IMR-90 (cell line): ENCODE results near the gene CASK. TPM values are rescaled to one million over a fixed set of nuclear protein-coding genes. Genes with fewer than 3 reads are reported as not detected.

ENCODE experiments used
- ATAC-seq: fragments of 200-7000 bp; cut with Tn5 transposase; 2 replicates; pipeline ENCODE4 v1.9.1; 2020; ENCODE audit warnings: low read depth, mild to moderate bottlenecking, moderate library complexity
- BruUV-seq: library from RNA; stranded (reverse); fragments of 400-500 nt; replicated peaks from 2 replicates; lab custom pipeline; 2021; lab: Mats Ljungman, UMichigan
- CTCF ChIA-PET: fragments of 300-600 bp; formaldehyde crosslinking; extraction: SDS; loops from one replicate; lab custom pipeline; 2021; ENCODE audit warnings: antibody characterized with exemption; lab: Yijun Ruan, JAX
- POLR2A ChIA-PET: fragments of 300-600 bp; sonication (Branson Sonifier 250); formaldehyde crosslinking; loops from one replicate; lab custom pipeline; 2022; ENCODE audit warnings: antibody characterized with exemption; ENCODE audit not compliant: unreplicated experiment; lab: Charles Lee
- DNase-seq: peaks from one replicate; pipeline ENCODE4 v3.0.0; 2013
- H2AFZ ChIP-seq: replicated peaks from 2 replicates; pipeline ENCODE3; 2013; ENCODE audit warnings: low read length, mild to moderate bottlenecking; ENCODE audit not compliant: poor library complexity
- H2AK5ac ChIP-seq: 2 replicates; pipeline ENCODE4 v1.6.1; 2013; ENCODE audit warnings: low read depth, low read length, inconsistent platforms
- H2AK9ac ChIP-seq: replicated peaks from 2 replicates; pipeline ENCODE3; 2013; ENCODE audit warnings: mild to moderate bottlenecking, low read depth, low read length, moderate library complexity; ENCODE audit not compliant: poor library complexity
- H2BK120ac ChIP-seq: 2 replicates; pipeline ENCODE4 v1.6.1; 2013; ENCODE audit warnings: low read depth, low read length, inconsistent platforms
- H2BK15ac ChIP-seq: 3 replicates; pipeline ENCODE4 v1.6.1; 2013; ENCODE audit warnings: low read depth, low read length, inconsistent platforms
- H2BK20ac ChIP-seq: 2 replicates; pipeline ENCODE4 v1.6.1; 2013; ENCODE audit warnings: low read depth, mild to moderate bottlenecking, inconsistent platforms, low read length, moderate library complexity
- H2BK5ac ChIP-seq: 2 replicates; pipeline ENCODE4 v1.6.1; 2013; ENCODE audit warnings: mild to moderate bottlenecking, low read depth, low read length, inconsistent platforms; ENCODE audit not compliant: poor library complexity, severe bottlenecking
- H3K14ac ChIP-seq: replicated peaks from 2 replicates; pipeline ENCODE4 v1.6.1; 2013; ENCODE audit warnings: low read depth, low read length, inconsistent platforms
- H3K18ac ChIP-seq: 2 replicates; pipeline ENCODE4 v1.6.1; 2013; ENCODE audit warnings: low read depth, low read length, control low read depth
- H3K23ac ChIP-seq: 2 replicates; pipeline ENCODE4 v1.6.1; 2013; ENCODE audit warnings: low read depth, low read length, inconsistent platforms
- H3K27ac ChIP-seq: 2 replicates; pipeline ENCODE4 v1.5.1; 2013; ENCODE audit warnings: mild to moderate bottlenecking, control low read depth, low read length; ENCODE audit not compliant: insufficient read depth
- H3K27me3 ChIP-seq: 2 replicates; pipeline ENCODE4 v1.6.1; 2013; ENCODE audit warnings: low read length; ENCODE audit not compliant: control insufficient read depth, insufficient read depth
- H3K36me3 ChIP-seq: 2 replicates; pipeline ENCODE4 v1.6.1; 2013; ENCODE audit warnings: low read length, mixed read lengths; ENCODE audit not compliant: control insufficient read depth, insufficient read depth
- H3K4ac ChIP-seq: 2 replicates; pipeline ENCODE4 v1.6.1; 2013; ENCODE audit warnings: low read depth, low read length, inconsistent platforms
- H3K4me1 ChIP-seq: 2 replicates; pipeline ENCODE4 v1.6.1; 2013; ENCODE audit warnings: low read length, mixed read lengths; ENCODE audit not compliant: control insufficient read depth, insufficient read depth
- H3K4me2 ChIP-seq: 2 replicates; pipeline ENCODE4 v1.6.1; 2013; ENCODE audit warnings: low read depth, mild to moderate bottlenecking, control low read depth, low read length, moderate library complexity
- H3K4me3 ChIP-seq: 2 replicates; pipeline ENCODE4 v1.5.1; 2013; ENCODE audit warnings: low read depth, mild to moderate bottlenecking, control low read depth, low read length, moderate library complexity; ENCODE audit not compliant: insufficient read depth
- H3K56ac ChIP-seq: 2 replicates; pipeline ENCODE4 v1.6.1; 2013; ENCODE audit warnings: low read length, inconsistent platforms; ENCODE audit not compliant: insufficient read depth; ENCODE audit errors: extremely low read depth
- H3K79me1 ChIP-seq, 2 experiments: 2 replicates each; pipeline ENCODE4 v1.6.1; 2013; ENCODE audit warnings: low read length in 2 of 2, inconsistent platforms in 1 of 2, low read depth in 1 of 2
- H3K9ac ChIP-seq: 2 replicates; pipeline ENCODE4 v1.6.1; 2013; ENCODE audit warnings: low read depth, low read length, control low read depth
- H3K9me1 ChIP-seq: 2 replicates; pipeline ENCODE4 v1.6.1; 2013; ENCODE audit warnings: low read length, inconsistent platforms; ENCODE audit not compliant: insufficient read depth
- H3K9me3 ChIP-seq: 2 replicates; pipeline ENCODE4 v1.6.1; 2013; ENCODE audit warnings: low read length; ENCODE audit not compliant: control insufficient read depth, insufficient read depth
- H4K20me1 ChIP-seq: 2 replicates; pipeline ENCODE4 v1.6.1; 2013; ENCODE audit warnings: low read length, inconsistent platforms; ENCODE audit not compliant: insufficient read depth
- H4K5ac ChIP-seq: 2 replicates; pipeline ENCODE4 v1.6.1; 2013; ENCODE audit warnings: mild to moderate bottlenecking, low read depth, low read length, control low read depth
- H4K8ac ChIP-seq, 2 experiments: 2 replicates each; pipeline ENCODE4 v1.6.1; 2013; ENCODE audit warnings: low read depth in 2 of 2, low read length in 2 of 2, control low read depth in 1 of 2, inconsistent platforms in 1 of 2
- H4K91ac ChIP-seq: 2 replicates; pipeline ENCODE4 v1.6.1; 2013; ENCODE audit warnings: low read depth, low read length, inconsistent platforms; ENCODE audit not compliant: insufficient read depth
- BHLHE40 ChIP-seq: fragments of 150-350 bp; IDR thresholded peaks from 2 replicates; pipeline ENCODE4 v1.6.1; 2016; ENCODE audit warnings: mild to moderate bottlenecking, low read depth, low read length
- CHD1 ChIP-seq: IDR thresholded peaks from 2 replicates; pipeline ENCODE4 v1.6.1; 2012; ENCODE audit warnings: low read depth, low read length, improper control_type of control experiment
- ELK1 ChIP-seq: fragments of 150-350 bp; IDR thresholded peaks from 2 replicates; pipeline ENCODE4 v1.6.1; 2016; ENCODE audit warnings: low read depth, mild to moderate bottlenecking, low read length, moderate library complexity, borderline replicate concordance
- MAFK ChIP-seq: IDR thresholded peaks from 2 replicates; pipeline ENCODE4 v1.6.1; 2012; ENCODE audit warnings: low read depth, low read length, improper control_type of control experiment
- MAZ ChIP-seq: IDR thresholded peaks from 2 replicates; pipeline ENCODE4 v1.6.1; 2012; ENCODE audit warnings: low read depth, mild to moderate bottlenecking, low read length, improper control_type of control experiment, moderate library complexity, borderline replicate concordance
- MXI1 ChIP-seq: IDR thresholded peaks from 2 replicates; pipeline ENCODE4 v1.6.1; 2012; ENCODE audit warnings: low read depth, mild to moderate bottlenecking, low read length, moderate library complexity, borderline replicate concordance
- NFE2L2 ChIP-seq: fragments of 150-350 bp; IDR thresholded peaks from 2 replicates; pipeline ENCODE4 v1.6.1; 2016; ENCODE audit warnings: low read depth, mild to moderate bottlenecking, low read length
- POLR2A ChIP-seq: IDR thresholded peaks from 2 replicates; pipeline ENCODE4 v1.6.1; 2012; ENCODE audit warnings: mild to moderate bottlenecking, low read depth, low read length
- RAD21 ChIP-seq: IDR thresholded peaks from 2 replicates; pipeline ENCODE4 v1.6.1; 2012; ENCODE audit warnings: low read length, improper control_type of control experiment
- RFX5 ChIP-seq: IDR thresholded peaks from 2 replicates; pipeline ENCODE4 v1.8.0; 2012; ENCODE audit warnings: low read depth, mild to moderate bottlenecking, low read length, moderate library complexity
- USF2 ChIP-seq: fragments of 150-350 bp; IDR thresholded peaks from 2 replicates; pipeline ENCODE4 v1.6.1; 2017; ENCODE audit warnings: mild to moderate bottlenecking, antibody characterized with exemption, low read length, low read depth
- WGBS, 2 experiments: methylation state at CpG; one replicate each; pipeline versions ENCODE4 v1.1.5 to v1.1.7; 2013; ENCODE audit warnings: missing lambda C conversion rate in 2 of 2; ENCODE audit not compliant: insufficient read length in 1 of 2; ENCODE audit errors: extremely low coverage in 2 of 2; 5-methylcytosine and 5-hydroxymethylcytosine counted together
- dilution Hi-C: fragments of 300-500 bp; cut with HindIII; formaldehyde crosslinking; loops from one replicate; pipeline ENCODE4 v1.14.3; 2018; ENCODE audit warnings: low sequenced_read_pairs; ENCODE audit not compliant: unreplicated experiment
- in situ Hi-C: fragments of 300-500 bp; cut with MboI; formaldehyde crosslinking; loops from 3 replicates; pipeline ENCODE4 v1.14.3; 2019; ENCODE audit warnings: low sequenced_read_pairs, inconsistent platforms, mixed read lengths
- intact Hi-C: fragments of 100-400 bp; cut with micrococcal nuclease; formaldehyde crosslinking; loops from 2 replicates; pipeline ENCODE4 v1.10.0; 2022
- polyA plus RNA-seq, 3 experiments: library from polyadenylated mRNA; depleted of rRNA; stranded (reverse); fragments of >200 nt; gene quantifications; 2 replicates each; pipeline ENCODE4 v1.2.3, GENCODE V29; 2012; ENCODE audit warnings: low replicate concordance in 1 of 3
- total RNA-seq: library from RNA; depleted of rRNA; stranded (reverse); fragments of >200 nt; gene quantifications from 2 replicates; pipeline ENCODE4 v1.2.3, GENCODE V29; 2012
- TF ChIP-seq, protein P1 (sequence below): conservative IDR thresholded peaks from 2 replicates; pipeline ENCODE4 v1.5.1; 2012; ENCODE audit warnings: mild to moderate bottlenecking, low read depth, low read length, improper control_type of control experiment

The CASK gene
- total and polyA plus RNA-seq, 2 of the 4 experiments (the other 2 are of a cell fraction), result 9.4 to 17.7 TPM

DNA sequence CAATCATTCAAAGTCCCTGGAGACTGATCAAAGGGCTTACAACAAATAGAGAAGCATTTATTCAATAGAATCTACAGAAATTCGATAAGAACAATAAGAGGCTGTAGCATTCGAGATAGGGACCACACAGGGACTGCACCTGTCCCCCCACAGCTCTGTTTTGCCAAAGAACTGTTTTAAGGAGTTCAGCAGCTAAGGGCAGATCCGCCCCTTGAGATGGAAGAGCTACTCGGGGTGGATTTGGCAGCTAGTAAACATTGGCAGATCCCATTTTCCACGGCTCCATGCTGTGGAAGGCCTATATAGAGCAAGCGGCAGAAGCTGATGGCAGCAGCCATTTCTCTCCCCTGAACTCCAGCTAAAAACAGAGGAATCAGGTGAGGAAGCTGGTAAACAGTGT is 123.7 kb downstream of the CASK start:
- DNase-seq (no peak), ATAC-seq (no peak)
- Histone ChIP-seq H4K5ac (no peak overlapping the region), H3K36me3 (no peaks in the 10 kb centered on the region), H4K91ac (no peak overlapping the region), H3K9me1 (no peaks in the 10 kb centered on the region), H3K4me1 (0 out of 2 replicates have a peak, but pooled peaks cover 2% of the 10 kb centered on the region), H3K14ac (no peak overlapping the region), H4K8ac (no peak overlapping the region), H3K27ac (no peak overlapping the region), H2BK20ac (no peak overlapping the region), H2BK120ac (no peak overlapping the region), H3K79me1 (no peaks in the 10 kb centered on the region; a peak in 1 of 4 replicates), H2AK5ac (no peak overlapping the region), H3K23ac (no peak overlapping the region), H3K9me3 (0 out of 2 replicates have a peak, but pooled peaks cover 3% of the 10 kb centered on the region), H2AFZ (no peak overlapping the region), H3K56ac (no peak overlapping the region), H3K18ac (no peak overlapping the region), H3K4me2 (no peak overlapping the region), H3K4me3 (no peak overlapping the region), H2BK15ac (no peak overlapping the region), H2AK9ac (no peak overlapping the region), H3K4ac (no peak overlapping the region), H3K27me3 (no peaks in the 10 kb centered on the region), H4K20me1 (no peaks in the 10 kb centered on the region), H3K9ac (no peak overlapping the region), H2BK5ac (no peak overlapping the region)
- ChIA-PET CTCF (interaction anchor here (0.8 kb wide), 1 partner anchor 10 kb away, joined by 4 read pairs; no protein-coding TSS in a partner anchor), POLR2A (no interaction called here)
- no TSS peak for BruUV-seq
- dilution Hi-C loops (no loop called here), intact Hi-C loops (loop anchor here (2.0 to 10.0 kb wide), 3 partner anchors 121 to 1758 kb away; no protein-coding TSS in a partner anchor), in situ Hi-C loops (loop anchor here (25.0 kb wide), 1 partner anchor 938 kb away; no protein-coding TSS in a partner anchor)
- TF ChIP-seq RFX5, result no peak
- TF ChIP-seq BHLHE40, result no peak
- TF ChIP-seq CHD1, result no peak
- TF ChIP-seq, protein P1, sequence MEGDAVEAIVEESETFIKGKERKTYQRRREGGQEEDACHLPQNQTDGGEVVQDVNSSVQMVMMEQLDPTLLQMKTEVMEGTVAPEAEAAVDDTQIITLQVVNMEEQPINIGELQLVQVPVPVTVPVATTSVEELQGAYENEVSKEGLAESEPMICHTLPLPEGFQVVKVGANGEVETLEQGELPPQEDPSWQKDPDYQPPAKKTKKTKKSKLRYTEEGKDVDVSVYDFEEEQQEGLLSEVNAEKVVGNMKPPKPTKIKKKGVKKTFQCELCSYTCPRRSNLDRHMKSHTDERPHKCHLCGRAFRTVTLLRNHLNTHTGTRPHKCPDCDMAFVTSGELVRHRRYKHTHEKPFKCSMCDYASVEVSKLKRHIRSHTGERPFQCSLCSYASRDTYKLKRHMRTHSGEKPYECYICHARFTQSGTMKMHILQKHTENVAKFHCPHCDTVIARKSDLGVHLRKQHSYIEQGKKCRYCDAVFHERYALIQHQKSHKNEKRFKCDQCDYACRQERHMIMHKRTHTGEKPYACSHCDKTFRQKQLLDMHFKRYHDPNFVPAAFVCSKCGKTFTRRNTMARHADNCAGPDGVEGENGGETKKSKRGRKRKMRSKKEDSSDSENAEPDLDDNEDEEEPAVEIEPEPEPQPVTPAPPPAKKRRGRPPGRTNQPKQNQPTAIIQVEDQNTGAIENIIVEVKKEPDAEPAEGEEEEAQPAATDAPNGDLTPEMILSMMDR, result no peak
- TF ChIP-seq NFE2L2, result no peak
- no peak for TF ChIP-seq RAD21
- TF ChIP-seq MXI1, result no peak
- TF ChIP-seq POLR2A, result no peak
- TF ChIP-seq USF2, result no peak
- no peak for TF ChIP-seq MAZ
- TF ChIP-seq MAFK, result no peak
- no peak for TF ChIP-seq ELK1
- 40% methylated on average over 2 of the region's 6 CpGs; no CpG with 5 or more reads in 1 of the 2 experiments for WGBS, 2 experiments
